ENCODE results near the gene PLEKHG1.

GRCh38 chr6:150646228-150646627 lies 46.5 kb downstream of the PLEKHG1 start:
- TF ChIP-seq ZNF8 (CRISPR knock-in tag; IDR thresholded peaks at IDR 0.05) = no peak
- no peak for TF ChIP-seq PATZ1 (CRISPR knock-in tag; IDR thresholded peaks at IDR 0.05; ENCODE audit: borderline replicate concordance)
- TF ChIP-seq, protein P1, sequence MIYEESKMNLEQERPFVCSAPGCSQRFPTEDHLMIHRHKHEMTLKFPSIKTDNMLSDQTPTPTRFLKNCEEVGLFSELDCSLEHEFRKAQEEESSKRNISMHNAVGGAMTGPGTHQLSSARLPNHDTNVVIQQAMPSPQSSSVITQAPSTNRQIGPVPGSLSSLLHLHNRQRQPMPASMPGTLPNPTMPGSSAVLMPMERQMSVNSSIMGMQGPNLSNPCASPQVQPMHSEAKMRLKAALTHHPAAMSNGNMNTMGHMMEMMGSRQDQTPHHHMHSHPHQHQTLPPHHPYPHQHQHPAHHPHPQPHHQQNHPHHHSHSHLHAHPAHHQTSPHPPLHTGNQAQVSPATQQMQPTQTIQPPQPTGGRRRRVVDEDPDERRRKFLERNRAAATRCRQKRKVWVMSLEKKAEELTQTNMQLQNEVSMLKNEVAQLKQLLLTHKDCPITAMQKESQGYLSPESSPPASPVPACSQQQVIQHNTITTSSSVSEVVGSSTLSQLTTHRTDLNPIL (CRISPR knock-in tag; IDR thresholded peaks at IDR 0.05; ENCODE audit: low read depth) = no peak
- no peak for TF ChIP-seq POU6F1 (CRISPR knock-in tag; IDR thresholded peaks at IDR 0.05; ENCODE audit: borderline replicate concordance, low read depth)
- TF ChIP-seq TCF4 (CRISPR knock-in tag; IDR thresholded peaks at IDR 0.05; ENCODE audit: borderline replicate concordance) = no peak
- no peak for TF ChIP-seq TSHZ2 (CRISPR knock-in tag; IDR thresholded peaks at IDR 0.05)
- no peak for TF ChIP-seq GLIS3 (CRISPR knock-in tag; IDR thresholded peaks at IDR 0.05)
- TF ChIP-seq ARNTL (CRISPR knock-in tag; IDR thresholded peaks at IDR 0.05; ENCODE audit: borderline replicate concordance, low read depth) = no peak
